ENCODE measurements around the gene TBC1D22A.
"Not testable (repeated sequence)": the region's sequence is repeated elsewhere in the genome, so short reads cannot be mapped to it uniquely, and the experiment has no call there.

TBC1D22A gene

DNA sequence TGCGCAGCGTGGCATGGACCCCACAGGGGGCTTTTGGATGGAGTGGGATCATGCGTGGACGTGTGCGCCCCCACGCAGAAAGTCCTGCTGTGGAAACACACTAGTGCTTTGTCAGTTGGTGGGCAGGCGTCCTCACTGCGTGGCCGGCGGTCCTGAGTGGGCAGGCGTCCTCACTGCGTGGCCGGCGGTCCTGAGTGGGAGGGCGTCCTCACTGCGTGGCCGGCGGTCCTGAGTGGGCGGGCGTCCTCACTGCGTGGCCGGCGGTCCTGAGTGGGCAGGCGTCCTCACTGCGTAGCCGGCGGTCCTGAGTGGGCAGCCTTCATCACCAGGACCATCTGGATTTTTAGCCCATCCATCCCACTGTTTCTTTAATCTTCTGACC is 205.9 kb downstream of the TBC1D22A start:
- DNase-seq = no peak

DNA sequence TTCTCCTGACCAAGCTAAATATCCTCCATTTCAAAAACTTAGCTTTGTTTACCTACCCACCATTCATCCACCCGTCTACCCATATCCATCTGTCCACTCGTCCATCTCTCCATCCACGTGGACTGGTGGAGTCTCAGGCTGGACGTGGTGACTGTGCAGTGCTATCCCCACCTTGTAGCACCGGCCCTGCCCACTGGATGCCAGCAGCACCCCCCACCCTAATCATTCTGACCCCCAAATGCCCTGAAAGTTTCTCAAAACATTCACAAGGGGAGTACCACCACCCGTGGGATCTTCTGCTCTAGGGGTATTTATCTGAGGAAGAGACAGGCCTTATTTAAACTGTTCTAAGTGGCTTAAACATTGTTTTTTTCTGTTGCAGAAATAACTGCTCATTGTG is 206.4 kb downstream of the TBC1D22A start:
- DNase-seq = no peak

DNA sequence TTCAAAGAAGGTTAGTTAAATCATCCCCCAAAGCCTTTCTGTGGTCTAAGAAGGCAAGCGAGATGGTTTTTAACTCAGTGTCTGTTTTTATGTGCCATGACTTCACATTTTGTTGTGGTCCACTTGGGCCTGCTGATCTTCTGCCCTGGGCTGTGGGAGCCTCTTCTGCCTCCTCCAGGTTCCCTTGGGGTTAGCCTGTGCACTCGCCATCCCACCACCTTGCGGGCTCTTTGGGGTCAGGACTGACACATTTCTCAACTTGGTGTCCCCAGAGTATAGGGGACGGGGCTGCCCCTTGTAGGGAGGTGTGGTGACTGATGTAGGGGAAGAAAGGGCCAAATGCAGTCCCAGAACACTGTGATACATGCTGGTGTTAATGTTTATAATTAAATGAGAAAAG is 207.0 kb downstream of the TBC1D22A start:
- DNase-seq = no peak

DNA sequence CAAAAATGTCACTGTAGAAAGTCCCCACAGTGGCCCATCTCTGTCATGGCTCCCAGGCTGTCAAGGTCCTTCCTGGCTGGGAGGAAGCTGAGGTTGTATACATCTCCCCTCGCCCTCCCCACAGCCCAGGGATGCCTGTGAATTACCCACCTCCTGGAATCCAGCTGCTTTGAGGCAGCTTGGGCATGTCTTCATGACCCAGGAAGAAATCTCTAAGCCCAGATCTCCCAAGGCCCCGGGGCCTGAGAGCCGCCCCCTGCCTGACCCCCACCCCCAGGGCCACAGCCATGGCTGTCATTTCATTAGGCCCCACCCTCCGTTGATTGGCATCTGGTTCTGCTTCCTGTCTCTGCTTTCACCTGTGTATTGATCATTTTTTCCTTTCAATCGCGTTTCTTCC is 207.5 kb downstream of the TBC1D22A start:
- no peak for DNase-seq

DNA sequence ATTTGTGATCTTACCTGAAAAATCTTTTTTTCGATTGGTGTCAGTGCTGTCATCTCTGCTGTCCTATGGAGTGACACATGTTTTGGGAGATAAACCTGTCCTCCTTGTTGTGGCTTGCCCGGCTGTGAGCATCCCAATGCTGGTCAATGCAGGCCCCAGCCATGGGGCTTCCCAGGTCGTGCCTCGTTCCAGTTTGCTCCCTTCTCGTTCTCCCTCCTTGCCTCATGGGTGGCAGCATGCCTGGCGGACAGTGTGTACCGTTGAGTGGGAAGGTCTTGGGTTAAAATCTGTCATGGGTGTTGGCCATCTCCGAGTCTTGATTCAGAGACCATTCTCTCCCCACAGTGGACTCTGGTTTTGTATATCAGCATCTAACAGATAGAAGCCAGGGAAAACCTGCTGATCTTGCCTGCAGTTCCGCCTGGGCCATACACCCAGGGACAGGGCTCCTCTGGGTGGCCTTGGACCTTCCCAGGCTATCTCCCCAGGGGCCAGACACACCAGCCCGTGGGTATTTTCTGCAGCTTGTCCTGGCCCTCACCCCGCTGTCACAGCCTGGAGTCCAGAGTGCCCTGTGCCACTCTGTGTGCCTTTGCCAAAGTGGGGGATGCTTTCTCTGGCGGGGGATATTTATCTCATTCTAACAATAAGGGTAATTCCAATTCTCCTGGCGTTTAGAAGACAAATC is 208.1 kb downstream of the TBC1D22A start:
- DNase-seq = no peak

DNA sequence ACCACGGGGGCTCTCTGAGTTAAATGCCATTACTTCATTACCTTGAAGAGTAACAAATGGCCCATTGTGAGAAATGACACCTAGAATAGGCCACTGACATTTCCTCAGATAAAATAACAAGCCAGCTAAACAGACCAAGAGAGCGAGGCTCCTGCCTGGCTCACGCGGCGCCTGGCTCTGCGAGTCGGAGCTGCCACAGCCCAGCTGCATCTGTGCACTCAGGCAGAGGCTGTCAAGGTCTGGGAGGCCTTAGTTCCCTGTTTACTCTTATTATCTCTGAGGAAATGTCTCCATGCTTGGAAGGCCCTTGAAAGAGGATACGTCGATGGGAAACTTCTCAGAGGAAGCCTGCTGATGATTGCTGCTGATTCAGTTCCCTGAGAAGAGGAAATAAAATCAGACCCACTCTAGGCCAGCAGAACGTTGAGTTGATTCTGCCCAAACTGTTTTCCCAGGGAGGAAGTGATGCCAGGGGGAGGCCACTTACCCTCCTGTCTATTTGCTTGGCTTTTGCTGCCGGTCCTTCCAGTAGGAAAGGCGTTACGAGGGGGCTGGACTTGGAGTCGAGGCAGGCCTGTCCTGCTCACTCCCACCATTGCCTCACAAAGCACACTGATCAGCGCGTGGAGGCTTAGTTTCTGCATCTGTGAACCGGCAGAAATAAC is 208.8 kb downstream of the TBC1D22A start:
- DNase-seq = peak in 16 of 51 donors; percentile 8 to 56 (median 28)

DNA sequence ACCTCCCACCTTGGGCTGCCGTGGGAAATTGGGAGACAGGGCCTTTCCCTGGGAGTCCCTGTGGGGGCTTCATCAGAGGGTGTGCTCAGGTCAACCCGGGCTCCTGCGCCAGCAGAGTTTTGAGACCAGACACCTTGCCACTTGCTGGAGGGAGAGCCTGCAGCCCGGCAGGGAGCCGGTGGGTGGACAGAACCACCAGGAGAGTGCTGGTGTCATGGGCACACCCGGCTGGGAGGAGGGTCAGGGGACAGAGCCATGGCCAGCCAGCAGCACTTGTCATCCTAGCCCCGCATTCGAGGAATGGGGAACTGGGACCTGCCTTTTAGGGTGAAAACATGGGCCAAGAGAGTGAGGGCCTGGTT is 209.3 kb downstream of the TBC1D22A start:
- DNase-seq = no peak

DNA sequence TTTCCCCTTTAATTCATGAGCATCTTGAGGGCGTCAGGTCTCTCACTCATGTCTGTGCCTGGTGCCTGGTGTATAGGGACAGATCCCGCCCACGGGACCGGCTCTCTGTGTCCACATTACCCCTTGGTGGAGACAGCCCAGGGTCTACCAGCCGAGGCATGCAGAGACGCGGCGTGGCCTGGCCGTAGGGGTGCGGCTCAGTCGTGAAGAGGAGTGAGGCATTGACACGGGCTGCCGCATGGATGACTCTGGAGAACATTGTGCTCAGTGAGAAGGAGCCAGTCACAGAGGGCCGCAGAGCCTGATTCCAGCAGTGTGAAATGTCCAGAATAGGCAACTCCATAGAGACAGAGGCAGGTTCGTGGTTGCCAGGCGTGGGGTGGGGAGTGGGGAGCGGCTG is 209.8 kb downstream of the TBC1D22A start:
- DNase-seq = no peak

DNA sequence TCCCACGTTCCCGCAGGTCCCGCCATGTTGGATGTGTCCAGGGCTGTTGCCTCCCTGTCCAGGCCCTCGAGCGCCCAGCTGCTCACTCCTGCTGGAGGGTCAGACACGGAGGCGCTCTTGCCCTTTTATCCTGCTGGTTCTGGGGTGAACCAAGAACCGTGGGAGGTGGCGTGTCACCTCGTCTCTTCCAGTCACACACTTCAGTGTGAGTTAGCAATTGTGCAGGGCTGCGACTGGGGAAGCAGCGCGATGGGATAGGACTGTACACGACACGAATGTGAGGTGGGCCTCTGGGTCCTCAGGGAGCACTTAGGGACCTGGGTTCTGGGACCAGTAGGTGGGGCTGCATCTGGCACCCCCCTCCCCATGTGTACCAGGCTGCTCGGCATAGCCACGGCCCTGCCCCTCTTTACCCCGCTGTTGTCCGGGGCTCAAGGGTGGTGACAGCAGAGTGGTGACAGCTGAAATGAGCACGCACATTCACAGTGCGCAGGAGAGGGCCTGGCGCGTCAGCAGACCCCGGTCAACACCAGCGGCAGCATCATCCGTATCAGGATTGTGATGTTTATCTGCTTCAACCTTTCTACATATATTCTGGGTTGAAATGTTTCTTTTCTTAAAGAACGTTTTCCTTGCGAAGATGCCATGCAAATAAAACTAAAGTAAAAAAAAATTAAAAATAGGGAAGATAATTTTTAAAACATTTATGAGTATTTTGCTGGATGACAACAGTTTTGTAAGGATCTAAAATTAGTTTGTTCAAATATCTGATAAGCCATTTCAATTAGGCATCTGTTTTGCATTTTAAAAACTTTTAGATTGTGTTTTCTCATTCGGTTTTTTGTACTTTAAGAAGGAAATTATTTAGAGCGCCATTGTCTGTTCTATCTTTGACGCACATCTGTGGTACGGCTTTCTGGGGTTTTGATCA is 210.7 kb downstream of the TBC1D22A start:
- no peak for DNase-seq

DNA sequence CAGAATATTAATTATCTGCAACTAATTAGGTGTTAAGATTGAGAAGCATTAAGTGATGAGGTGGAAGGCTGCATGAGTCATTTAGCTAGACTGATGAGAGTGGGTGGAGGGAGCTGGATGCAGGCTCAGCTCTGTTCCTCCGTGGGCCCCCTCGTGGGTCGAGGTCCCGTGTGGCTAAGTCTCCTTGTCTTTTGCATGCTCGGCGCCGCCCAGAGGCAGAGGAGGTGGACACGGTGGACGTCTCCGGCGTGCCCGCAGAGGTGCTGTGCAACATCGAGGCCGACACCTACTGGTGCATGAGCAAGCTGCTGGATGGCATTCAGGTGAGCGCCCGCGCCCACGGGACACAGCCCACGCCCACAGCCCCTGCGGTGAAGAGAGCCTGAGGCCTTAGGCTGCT is 211.6 kb downstream of the TBC1D22A start:
- no peak for DNase-seq

DNA sequence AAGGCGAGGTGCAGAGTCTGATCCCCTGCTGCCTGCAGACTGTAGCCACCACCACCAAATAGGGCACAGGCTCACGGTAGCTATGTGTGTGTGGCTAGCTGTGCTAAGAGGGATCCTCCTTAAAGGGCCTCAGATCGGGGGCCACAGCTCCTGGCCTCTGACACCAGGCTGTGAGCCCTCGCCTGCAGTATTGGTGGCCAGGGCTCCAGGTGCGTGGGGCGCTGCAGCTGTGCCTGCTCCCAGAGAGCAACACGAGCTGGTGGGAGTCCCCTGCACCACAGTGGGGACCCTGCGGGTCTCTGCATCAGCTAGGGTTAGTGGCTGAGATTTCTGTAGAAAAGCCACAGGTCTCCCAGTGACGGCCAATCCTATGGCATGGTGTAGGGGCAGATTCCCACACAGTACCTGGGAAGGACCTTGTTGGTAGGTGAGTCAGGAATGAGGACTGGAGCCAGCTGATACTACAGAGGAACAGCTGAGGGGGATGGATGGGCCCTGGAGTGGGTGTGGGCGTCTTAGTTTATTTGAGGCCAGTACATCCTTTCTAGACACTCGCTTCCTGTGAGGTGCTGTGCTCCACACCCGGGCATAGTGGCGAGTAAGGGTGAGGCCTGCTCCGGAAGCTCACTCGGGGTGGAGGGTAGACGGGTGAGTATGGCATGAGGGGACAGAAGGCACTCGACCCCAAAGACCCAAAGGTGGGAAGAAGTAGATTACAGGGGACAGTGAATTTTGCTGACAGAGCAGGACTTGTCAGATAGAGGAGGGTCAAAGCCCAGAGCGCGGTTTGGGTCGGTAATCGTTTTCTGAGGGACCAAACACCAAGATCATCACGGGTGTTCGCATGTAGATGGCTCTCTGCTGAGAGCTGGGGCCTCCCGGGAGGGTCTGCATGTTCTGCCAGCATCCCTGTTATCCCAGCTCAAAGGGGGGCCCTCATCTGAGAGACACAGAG is 212.5 kb downstream of the TBC1D22A start:
- DNase-seq = no peak

DNA sequence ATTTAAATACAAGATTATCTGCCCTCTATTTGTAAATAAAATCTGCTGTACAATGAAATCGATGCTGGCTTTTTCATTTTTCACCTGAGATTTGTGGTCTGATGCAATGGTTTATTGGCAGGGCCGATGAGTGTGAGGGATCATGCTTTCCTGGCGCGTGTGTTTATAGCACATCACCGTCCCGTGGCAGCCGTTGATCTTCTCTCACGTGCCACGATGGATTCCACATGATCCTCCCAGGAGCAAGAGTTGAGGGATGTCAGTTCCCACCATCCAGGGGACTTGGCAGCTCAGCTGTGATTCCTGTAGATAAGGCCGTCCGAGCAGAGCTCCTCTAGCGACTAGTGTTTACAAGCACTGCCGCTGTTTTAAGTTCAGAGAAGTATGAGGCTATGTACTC is 213.7 kb downstream of the TBC1D22A start:
- DNase-seq = no peak

DNA sequence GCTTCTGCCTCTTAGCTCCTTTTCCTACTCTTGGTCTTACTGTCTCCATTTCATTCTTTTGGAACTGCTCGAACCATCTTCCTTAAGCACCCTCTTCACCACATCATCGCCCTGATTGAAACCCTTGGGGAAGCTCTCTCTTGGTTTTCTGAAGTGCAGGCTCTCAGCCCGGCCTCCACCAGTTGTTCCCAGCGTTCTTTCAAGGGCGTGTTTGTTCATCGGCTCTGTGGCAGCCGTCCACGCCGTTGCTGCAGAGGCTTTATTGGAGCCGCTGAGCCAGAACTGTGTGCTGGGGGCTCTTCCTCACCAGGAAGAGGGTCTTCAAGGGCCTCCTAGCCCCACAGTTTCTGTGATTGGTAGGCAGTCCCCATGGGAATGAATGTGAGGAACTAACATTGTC is 214.1 kb downstream of the TBC1D22A start:
- DNase-seq = peak in 1 of 51 donors; percentile 7

DNA sequence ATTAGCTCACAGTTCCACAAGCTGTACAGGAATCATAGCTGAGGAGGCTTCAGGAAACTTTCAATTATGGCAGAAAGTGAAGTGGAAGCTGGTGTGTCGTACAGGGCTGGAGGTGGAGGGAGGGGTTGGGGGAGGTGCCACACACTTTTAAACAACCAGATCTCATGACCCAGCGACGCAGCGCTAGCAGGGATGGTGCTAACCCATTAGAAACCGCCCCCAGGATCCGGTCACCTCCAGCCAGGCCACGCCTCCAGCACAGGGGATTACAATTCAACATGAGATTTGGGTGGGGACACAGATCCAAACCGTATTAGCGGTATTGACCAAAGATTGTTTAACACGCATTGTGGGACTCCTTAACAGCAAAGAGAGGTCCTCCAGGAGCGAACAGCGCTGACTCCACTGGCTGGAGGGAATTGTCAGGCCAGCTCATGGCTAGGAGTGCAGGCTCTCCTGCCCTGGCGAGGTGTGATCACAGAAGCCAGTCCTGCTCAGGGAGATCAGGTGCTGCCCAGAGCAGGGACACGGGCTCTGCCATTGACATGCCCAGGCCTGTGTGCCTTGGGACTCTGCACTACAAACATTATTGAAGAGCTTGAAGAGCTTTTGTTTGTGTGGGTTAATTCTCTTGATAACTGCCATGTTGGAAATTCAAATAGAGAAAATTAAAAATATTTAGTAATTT is 215.3 kb downstream of the TBC1D22A start:
- no peak for DNase-seq

DNA sequence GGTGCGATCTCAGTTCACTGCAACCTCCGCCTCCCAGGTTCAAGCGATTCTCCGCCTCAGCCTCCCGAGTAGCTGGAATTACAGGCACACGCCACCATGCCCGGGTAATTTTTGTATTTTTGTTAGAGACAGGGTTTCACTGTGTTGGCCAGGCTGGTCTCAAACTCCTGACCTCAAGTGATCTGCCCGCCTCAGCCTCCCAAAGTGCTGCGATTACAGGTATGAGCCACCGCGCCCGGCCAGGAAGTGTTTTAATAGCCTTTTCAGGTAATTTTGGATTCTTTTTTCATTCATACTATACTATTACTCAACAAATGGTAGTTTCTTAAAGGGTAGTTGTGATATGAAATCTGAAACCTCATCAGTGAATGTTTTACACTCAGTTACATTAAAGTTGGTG is 216.2 kb downstream of the TBC1D22A start:
- DNase-seq = not testable (repeated sequence)

DNA sequence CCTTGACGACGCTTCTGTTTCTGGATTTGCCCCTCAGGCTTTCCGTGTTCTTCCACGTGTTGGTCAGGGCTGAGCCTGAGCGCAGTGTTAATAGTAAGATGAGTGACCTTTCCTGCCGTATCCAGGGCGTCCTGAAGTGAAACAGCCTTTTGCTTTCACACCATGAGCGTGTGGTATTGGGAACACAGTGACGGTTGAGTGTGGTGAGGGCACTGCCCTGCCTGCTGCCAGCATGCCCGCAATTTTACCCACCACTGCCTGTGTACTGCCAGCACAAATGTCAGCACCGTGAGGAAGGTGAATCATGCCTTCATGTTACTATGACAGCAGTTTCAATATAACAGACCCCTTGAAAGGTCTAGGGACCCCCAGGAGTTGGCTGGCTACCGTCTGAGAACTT is 217.1 kb downstream of the TBC1D22A start:
- DNase-seq = no peak

DNA sequence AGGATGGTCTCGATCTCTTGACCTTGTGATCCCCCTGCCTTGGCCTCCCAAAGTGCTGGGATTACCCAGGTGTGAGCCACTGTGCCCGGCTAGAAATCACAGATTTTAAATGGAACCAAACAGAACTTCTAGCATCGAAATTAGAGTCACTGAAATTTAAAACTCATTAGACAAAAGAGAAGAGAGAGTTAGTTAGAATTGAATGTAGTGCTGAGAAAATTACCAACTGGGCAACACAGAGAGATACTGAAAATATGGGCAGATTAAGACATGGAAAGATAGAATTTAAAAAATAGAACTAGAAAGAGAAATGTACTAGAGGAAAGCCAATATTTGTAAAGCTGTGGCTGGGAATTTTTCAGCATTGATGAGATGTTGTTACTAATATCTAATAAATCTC is 217.9 kb downstream of the TBC1D22A start:
- DNase-seq = no peak

DNA sequence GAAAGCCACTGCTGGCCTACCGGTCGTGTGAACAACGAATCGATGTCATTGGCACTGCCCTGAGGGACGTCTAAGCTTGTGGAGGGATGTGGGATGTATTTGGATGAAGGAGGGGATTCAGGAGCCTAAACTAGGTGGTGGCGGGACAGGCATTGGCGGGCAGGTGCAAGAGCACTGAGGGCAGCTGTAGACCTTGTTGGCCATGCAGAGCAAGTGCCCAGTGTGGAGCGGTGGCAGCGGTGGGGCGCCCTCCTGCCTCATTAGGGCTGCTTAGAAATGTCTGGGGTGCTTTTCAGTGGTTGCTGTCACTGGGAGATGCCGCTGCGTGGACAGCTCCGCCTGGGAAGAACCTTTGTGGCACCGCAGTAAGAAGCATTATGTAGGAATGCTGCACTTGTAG is 220.2 kb downstream of the TBC1D22A start:
- no peak for DNase-seq

DNA sequence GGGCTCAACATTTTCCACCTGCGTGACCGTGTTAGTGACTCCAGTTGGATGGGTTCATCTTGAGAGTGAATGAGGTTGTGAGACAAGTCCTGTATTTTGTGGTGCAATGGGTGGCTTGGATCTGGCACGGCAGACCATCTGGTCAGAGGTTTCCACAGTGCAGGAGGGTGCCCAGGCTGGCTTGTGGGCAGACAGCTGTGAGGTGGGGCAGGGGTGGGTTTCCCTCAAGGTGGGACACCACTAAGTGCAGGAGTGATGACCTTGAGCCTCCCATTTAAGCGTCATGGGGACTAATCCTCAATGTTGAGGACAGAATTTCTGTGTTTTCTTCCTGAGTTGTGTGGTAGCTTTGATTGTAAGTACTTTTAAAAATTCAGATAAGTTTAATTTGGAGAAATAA is 220.6 kb downstream of the TBC1D22A start:
- no peak for DNase-seq

DNA sequence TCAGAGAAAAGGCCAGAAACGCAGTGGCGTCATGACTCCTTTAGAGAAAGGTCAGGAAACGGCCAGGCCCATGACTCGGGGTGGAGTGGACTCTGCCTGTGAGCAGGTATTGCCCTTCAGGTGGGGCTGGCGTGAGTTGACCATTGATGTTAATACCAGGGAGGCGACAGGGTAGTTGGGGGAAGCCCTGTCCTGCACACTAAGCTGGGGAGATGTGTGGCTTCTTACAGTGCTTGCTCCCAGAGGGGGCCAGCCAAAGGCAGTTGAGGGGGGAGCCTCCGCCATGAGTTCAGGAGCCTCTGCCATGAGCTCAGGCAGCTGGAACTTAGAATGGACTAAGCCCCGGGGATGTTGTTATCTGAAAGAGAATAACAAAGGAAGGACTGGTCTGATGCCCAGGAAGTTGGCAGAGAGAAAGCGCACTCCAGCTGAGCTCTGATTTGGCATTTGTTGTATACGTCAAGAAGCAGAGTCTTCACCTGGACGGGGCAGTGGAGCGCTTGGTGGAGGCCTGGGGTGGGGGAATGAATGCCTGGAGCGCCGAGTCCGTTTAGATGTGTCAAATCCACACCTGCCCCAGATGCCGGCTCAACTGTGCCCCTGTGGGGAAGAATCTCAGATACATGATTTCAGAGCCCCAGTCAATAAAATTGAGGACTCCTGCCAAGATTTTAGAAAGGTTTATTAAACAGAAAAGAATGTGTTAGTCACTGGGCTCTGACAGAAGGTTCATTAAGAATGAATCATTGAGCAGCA is 222.5 kb downstream of the TBC1D22A start:
- DNase-seq = no peak

All from hypothalamus (tissue), 51 donors.